NOMO-1 treated with dmso at 0.1 percent for 144 hours (cell line): ENCODE measurements around the gene ALOX5AP.

Experiments
- DNase-seq: peaks from one replicate; lab custom pipeline; 2025; ENCODE audit not compliant: unreplicated experiment; lab: John Stamatoyannopoulos, UW

ALOX5AP gene

DNA sequence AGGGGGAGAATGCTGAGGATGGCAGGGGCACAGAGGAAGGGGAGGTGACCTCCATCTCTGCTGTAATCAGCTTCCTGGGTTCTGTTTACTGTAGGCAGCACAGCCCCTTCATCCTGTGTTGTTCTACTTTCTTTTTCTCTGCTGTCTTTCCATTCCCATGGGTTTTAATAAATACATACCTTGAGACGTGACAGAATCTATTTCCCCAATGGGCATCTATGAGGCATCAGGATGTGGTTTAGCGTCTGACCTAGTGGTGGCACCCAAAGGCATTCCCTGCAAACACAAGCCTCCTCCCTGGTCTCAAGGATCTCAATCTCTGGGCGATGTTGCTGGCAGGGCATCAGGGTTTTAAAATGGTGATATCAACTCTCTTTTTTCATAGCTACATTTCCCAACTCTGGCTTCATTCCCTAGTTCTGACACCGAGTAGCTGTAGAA is 60.8 kb downstream of the ALOX5AP start:
- no peak for DNase-seq

DNA sequence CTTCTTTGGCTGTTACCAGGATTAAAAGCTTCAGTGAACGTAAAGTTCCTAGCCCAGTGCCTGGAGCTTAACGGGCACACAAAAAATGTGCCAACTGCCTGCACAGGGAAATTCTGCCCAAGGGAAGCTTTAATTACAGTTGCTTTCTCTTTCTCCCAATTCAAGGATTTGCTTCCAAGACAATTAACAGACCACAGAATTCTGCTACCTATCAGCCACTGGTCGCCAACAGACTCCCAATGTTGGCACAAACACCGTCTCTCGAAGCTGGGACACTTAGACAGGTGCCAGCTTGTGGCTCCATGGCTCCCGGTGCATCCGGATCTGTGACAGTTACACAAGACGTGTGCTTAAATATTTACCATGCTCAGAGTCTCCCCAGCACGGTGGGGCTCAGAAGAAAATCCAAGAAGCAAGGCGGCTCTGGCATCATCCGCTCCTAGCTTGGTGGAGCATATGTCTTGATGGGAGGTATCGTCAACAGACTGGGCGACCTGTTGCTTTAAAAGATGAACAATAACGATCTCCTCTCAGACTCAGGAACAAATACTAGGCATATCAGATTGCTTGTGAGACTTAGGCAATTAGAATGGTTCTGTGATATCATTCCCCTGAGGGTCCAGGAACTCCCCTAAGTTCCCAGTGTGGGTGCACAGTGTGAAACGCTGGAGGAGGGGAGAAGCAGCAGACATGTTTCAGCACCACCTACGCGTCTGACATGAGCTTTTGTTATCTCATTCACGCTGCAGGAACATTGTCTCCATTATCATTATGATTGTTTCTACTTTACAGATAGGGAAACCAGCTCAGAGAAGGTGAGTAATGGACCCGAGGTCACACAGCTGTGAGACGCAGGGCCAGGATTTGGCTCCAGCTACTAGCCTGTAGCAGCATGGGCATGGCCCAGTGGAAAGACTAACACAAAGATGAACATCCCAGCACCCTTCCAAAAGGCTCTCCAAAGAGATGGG is 61.6 kb downstream of the ALOX5AP start:
- DNase-seq, result no peak

DNA sequence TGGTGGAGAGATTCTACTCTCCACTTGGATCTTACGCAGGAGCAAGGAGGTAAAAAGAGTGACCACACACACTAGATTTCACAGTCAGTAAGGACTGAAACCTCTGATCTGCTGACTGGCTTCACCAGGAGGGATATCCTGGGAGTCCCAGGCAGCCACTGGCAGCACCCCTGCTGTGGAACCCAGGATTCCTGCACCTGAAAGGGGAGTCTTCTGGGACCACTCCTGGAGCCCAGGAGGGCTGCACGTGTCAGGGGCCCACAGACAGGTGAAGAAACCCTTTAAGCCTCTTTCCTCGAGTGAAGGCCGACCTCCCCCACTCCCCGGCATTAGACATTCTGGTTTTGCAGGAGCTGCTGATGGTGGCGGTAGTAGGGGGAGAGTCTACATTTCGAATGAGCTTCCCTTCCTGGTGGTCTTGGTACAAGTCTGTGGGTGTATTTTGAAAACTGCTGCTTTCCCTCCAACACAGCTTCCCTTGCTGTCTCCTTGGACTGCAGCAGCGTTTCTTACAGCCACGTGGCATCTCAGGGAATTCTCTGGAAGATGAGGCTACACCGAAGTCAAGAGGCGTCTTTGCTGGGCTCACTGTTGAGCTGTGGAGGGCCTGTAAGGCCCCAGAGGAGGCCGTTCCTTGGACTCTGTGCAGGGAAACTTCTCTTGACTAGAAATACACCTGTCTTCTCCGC is 62.6 kb downstream of the ALOX5AP start:
- DNase-seq, result no peak

DNA sequence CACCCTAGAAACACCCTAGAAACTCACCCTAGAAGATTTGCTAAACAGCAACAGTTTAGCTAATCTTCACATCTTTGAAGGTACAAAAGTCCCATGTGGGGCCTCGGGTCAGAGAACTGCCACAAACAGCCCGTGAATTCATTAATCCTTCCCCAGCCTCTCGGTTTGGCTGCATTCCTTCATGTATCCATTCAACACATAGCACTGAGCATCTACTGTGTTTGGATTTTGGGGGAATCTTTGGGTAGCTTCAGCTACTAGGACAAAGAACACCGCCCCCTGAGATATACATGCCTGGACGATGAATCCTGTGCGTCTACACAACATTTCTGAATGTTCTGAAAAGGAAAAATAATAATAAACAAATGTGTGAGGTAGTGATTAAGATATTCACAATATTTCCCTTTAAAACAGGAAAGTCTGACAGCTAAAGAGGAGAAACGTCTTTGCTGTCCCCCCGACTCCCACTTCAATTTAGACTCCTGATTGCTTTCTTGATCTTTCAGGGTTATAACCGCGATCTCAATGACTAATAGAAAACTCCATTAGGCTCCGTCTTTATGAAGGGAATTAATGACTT is 63.5 kb downstream of the ALOX5AP start:
- DNase-seq, result no peak

DNA sequence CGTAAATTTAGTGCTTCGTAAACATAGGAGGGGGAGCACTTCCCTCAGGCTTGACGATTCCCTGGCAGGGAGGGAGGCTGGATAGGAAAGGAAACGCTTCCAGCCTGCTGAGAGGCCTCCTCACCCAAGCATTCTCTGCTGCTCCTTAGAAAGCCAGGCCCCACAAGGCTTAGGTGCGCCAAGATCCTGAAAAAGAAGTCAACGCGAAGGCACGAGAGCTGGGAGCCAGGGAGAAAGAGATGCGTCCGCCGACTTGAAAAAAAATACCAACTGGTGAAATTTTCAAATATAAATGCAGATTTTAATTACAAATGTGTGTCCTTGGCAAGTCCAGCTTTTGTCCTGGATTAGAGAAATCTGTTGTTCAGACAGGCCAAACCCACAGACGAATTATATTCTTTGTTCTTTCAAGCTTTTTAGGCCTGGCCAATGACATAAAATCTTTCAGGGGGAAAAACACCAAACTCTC is 64.0 kb downstream of the ALOX5AP start:
- DNase-seq, result no peak

DNA sequence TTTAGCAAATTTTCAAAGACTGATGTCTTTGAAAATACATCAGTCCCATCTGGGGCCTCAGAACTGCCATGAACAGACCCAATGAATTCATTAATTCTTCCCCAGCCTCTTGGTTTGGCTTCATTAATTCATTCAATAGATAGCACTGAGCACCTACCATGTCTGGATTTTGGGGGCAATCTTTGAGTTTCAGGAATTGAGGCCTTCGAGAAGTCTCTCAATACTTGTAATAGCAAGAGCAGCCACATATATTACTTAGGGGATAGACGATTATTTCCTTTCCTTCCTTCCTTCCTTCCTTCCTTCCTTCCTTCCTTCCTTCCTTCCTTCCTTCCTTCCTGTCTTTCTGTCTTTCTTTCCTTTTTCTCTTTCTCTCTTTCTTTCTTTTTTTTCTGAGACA is 64.8 kb downstream of the ALOX5AP start:
- no peak for DNase-seq

DNA sequence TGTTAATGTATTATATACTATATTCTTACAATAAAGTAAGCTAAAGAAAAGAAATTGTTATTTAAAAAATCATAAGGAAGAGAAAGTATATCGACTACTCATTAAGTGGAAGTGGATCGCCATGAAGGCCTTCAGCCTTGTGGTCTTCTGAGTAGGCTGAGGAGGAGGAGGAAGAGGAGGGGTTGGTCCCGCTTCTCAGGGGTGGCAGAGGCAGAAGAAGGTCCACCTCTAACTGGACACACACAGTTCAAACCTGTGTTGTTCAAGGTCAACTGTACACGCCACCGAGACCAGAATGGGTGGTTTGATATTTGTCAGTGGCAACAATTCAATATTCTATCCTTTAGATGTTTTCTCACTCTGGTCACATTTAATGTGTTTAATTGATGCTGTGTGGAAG is 67.2 kb downstream of the ALOX5AP start:
- DNase-seq, result no peak

DNA sequence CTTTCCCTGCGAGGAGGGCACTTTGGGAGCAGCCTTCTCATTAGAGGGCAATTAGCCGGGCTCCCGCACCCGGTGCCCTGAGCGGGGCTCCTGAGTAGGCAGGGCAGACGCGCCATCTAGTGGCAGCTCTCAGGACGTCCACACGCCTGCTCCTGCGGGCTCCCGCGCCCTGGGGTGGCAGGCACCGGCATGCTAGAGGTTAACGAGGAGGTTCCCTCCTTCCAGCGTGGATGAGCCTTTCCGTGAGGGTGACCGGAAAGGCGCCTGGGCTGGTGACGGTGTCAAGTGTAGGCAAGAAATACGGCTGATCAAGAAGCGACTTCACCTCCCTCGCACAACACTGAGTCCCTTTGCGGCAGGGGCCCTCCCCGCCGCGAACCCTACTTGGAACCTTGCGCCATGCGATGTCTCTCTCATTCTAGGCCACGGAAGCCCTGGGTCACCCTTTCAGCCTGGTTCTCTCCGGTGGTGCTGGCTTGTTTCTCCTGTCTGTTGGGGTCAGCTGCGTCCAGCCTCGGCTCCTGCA is 67.7 kb downstream of the ALOX5AP start:
- DNase-seq, result peak; percentile 85

DNA sequence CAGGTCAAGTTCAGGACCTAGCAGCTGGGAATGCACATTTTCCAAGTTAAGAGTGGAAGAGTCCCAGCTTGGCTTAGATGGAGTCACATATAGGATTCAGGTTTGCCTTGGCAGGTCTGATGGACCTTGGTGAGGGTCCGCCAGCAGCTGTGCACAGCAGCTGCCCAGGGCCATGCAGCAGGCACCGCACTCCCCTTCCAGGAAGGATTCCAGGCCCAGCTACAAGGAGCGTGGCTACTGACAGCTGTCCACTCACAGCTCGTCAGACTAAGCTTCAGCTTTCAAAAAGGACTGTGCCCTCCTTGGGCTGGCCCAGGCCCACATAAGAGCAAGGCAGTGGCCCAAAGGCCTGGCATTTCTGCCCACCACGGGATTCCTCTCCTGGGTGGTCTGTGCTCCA is 68.4 kb downstream of the ALOX5AP start:
- no peak for DNase-seq

DNA sequence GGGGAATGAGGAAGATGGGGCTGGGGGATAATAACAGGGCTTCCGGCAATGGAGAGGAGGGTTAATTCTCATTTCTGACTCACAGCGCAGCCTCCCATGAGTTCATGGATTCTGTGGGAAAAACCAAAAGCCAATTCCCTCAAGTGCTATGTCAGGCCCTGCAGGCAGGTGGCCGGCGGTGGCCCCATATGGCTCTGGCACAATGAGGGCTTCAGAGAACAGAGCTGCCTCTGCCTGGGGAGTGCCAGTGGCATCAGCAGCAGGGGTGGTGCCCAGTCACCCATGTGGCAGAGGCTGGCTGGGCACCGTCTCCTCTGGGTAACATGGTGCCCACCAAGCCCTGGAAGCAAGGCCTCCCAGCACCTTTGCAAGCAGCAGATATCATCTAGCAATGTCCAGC is 69.1 kb downstream of the ALOX5AP start:
- no peak for DNase-seq

DNA sequence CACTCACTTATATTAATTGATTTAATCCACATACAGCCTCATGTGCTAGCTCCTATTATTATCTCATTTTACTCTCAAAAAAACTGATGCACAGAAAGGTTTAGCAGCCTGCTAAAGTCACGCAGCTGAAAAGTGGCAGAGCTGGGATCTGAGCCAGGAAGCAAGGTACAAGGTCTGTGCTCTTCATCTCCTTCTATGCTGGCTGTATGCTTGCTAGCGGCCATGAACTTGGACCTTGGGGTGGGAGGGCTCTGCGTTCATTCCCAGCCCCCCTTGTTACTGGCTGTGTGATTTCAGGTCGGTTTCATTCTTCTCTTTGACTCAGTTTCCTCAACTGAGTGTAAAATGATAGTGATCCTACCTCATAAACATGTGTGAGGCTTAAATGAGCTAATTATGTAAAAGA is 69.8 kb downstream of the ALOX5AP start:
- no peak for DNase-seq

DNA sequence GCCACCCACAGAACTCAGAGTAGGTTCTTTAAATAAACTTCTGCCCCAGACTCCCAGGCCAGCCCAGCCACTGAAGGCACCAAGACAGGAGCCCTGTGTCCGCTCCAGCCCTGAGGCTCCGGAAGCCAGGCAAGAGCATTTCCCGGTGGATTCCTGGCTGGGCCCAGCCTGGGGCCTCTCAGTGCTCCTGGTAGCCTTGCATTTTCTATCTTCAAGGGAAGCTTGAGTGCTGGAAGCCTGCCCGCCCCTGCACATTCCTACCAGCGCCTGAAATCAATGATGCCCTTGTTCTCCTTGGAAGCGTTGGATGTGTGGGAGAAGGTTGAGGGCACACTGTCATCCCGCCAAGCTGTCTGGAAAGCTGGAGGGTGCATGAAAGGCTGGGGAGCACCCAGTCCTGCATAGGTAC is 70.3 kb downstream of the ALOX5AP start:
- DNase-seq, result no peak

DNA sequence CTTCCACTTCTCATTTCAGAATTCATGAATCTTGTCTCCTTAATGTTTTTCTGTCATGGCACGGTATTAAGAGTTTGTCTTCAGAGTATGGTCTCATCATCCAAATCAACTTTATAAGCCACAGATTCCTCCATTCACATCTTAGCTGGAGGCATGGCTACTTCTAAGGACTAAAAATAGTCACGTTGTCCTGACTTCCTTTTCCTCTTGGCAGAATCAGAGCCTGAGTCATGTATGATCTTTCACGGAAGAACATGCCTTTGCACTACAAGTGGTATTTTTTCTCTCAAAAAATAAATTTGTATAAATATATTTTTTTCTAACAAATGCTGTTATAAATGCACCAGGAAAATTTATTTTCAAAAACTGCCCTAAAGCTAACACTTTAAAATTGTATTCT is 71.4 kb downstream of the ALOX5AP start:
- peak; percentile 18 for DNase-seq

DNA sequence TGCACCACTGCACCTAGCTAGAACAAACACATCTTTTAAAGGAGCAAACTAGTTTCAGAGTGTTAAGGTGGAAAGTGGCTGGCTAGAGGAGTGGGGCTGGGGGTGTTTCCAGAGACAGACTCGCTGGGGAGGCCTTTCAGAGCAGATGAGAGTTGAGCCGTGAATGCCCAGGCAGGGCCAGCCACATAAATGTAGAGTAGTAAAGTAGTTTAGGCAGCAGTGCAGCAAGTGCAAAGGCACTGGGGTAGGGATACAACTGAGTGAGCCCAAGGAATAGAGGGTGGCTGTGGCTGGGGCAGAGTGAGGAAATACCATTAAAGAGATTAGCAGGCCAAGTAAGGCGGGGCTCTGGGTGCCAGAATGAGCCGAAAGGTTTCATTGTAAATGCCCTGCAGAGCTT is 72.0 kb downstream of the ALOX5AP start:
- no peak for DNase-seq

DNA sequence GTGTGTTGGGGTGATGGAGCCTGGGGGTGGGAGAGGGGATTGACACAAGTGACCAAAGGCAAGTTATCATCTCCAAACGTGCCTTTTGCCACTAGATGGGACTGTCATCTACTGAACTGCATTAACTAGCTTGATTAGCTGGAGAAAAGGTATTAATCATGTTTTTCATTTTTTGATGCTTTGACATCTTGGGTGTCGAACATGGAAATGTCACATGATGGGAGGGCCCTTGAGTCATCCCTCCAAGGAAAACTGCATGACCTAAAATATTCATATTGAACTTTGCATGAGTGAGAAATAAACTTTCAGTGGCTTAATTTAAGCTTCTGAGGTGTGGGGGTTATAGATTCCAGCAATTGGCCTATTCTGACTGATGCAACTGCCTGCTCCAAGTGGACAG is 73.3 kb downstream of the ALOX5AP start:
- DNase-seq, result no peak

DNA sequence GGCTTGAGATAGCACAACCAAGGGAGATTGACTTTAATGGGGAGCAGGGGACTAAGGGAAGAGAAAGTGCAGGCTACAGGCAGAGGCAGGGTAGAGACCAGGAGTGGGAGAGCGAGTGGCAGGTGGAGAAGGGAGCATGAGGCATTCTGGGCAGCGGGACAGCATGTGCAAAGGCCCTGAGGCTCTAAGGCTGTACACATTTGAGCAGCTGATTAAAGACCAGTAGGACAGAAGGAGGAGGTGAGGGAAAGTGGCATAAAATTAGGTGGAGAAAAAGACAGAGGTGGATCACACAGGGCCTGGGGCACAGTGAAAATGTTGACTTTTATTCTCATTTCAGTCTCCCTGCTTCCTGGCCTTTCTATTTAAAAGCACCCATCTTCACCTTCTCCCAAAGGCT is 74.4 kb downstream of the ALOX5AP start:
- no peak for DNase-seq

DNA sequence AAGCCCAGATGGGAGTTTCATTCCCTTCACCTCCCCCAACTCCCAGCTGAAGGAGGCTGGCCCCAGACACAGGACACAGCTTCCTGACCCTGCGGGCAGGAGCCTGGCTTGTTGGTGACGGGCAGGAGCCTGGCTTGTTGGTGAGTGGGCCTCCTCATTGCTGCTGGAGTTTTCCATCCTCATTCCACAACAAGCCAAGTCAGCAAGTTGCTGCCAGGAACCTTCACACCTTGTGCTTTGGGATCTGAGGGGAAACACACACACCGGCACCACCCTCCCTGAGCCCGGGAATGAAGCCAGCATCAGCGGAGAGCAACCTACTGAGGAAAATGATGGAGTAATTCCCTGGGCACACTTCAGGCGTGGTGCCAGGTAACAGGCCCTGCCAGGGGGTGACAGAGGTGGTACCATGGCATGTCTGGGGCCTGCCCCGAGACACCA is 74.9 kb downstream of the ALOX5AP start:
- DNase-seq, result no peak

DNA sequence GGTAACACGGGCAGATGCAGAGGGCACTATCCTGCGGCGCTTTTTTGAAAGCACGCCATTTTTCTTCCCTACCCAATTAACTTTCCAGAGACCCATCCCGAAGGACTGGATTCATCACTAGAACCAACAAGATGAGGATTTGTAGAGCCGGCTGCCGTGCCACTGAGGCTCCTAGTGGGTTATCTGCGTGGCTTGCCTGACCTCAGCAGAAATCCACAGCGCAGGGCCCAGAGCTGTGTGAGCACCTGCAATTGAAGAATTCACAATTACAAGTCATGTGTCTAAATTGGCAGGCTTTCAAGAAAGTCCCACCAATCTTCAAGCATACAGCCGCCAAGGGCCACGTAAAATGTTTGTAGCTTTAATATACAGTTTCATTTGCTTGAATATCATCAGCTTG is 75.5 kb downstream of the ALOX5AP start:
- no peak for DNase-seq
